Measurements from ENCODE around the gene CPLX4. TPM values are rescaled to one million over a fixed set of nuclear protein-coding genes. Genes with fewer than 3 reads are reported as not detected.

The CPLX4 gene
- polyA plus RNA-seq, 1 of the 3 experiments (the other 2 are of a cell fraction): not detected

DNA sequence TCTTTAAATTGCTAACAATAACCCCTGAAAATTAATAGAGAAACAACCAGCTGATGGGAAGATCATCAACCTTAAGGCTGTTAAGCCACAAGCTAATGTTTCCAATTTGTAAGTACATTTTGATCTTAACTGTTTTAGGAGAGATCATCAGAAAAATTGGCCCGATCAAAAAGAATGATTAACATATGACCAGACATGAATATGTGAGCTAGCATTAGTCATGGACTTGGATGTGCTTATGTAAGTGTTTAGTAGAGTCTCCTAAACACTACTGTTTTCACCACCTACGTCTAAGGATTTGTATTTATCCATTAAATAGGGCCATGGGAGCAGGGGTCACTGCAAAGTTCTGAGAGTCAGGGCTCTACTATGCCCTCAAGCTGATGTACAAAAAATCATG lies 36.3 kb upstream of the CPLX4 start (continued):
- no peak for TF ChIP-seq NFIC (IDR thresholded peaks at IDR 0.05; ENCODE audit: borderline replicate concordance)
- no peak for TF ChIP-seq FOXM1 (IDR thresholded peaks at IDR 0.05; ENCODE audit: low read depth)
- no peak for TF ChIP-seq MEF2A (IDR thresholded peaks at IDR 0.05; ENCODE audit: borderline replicate concordance, low read depth)
- TF ChIP-seq FOSL2 (IDR thresholded peaks at IDR 0.05; ENCODE audit: borderline replicate concordance, low read depth): no peak

- Histone ChIP-seq H2AFZ (ENCODE audit: low read depth) (no peak overlapping the region), H4K20me1 (ENCODE audit: insufficient read depth) (peaks cover 27% of the 10 kb centered on the region), H3K4me2 (no peak overlapping the region), H3K27me3 (ENCODE audit: insufficient read depth) (no peaks in the 10 kb centered on the region), H3K9me2 (peaks cover 2% of the 10 kb centered on the region; the same call in 1 of the 2 replicates), H3K4me1 (ENCODE audit: control insufficient read depth in 1 of 2, insufficient read depth in 2 of 2, low read depth in 1 of 2, low read length in 1 of 2) (peaks cover 7 to 11% of the 10 kb centered on the region in 2 experiments; a peak in 3 of 4 replicates), H3F3A (replicated peaks; ENCODE audit: insufficient read depth) (peaks cover 10% of the 10 kb centered on the region), H3K9ac (no peak overlapping the region), H3K36me3 (replicated peaks in 1 of 2; ENCODE audit: control insufficient read depth in 1 of 2, insufficient read depth in 2 of 2, low read length in 1 of 2) (peaks cover 76 to 86% of the 10 kb centered on the region in 2 experiments), H3K4me3 (ENCODE audit: low read depth in 2 of 2, low read length in 1 of 2) (no peak overlapping the region), H3K9me3 (no peaks in the 10 kb centered on the region), H3K79me2 (ENCODE audit: insufficient read depth) (peaks cover 46% of the 10 kb centered on the region), H3K27ac (ENCODE audit: low read depth in 2 of 2, low read length in 1 of 2) (no peak overlapping the region)
- CTCF ChIA-PET: interaction anchor here (0.8 to 3.5 kb wide), 4 partner anchors 43 to 470 kb away, joined by 3 to 14 read pairs (median 6); no protein-coding TSS in a partner anchor
- DNase-seq: peak; percentile 5
- 87% methylated on average over 4 of the region's 4 CpGs for WGBS (ENCODE audit: low lambda C conversion rate)
- POLR2A ChIA-PET: no interaction called here
- TF ChIP-seq POLR2AphosphoS5 (IDR thresholded peaks at IDR 0.05; ENCODE audit: low read depth, low read length): no peak
- peak; percentile 25; the same call in 1 of the 2 replicates for TF ChIP-seq NFIC (IDR thresholded peaks at IDR 0.05; ENCODE audit: borderline replicate concordance)
Observed at GRCh38 chr18:59353079-59353680, 34.7 kb upstream of the CPLX4 start.

GRCh38 chr18:59352250-59352855 lies 33.9 kb upstream of the CPLX4 start:
- no peaks in the 10 kb centered on the region for H3K9me3 ChIP-seq
- no peak overlapping the region for H3K27ac ChIP-seq (ENCODE audit: low read depth in 2 of 2, low read length in 1 of 2)
- H3K4me2 ChIP-seq: no peak overlapping the region
- peaks cover 2 to 9% of the 10 kb centered on the region in 2 experiments; a peak in 3 of 4 replicates for H3K4me1 ChIP-seq (ENCODE audit: control insufficient read depth in 1 of 2, insufficient read depth in 2 of 2, low read depth in 1 of 2, low read length in 1 of 2)
- H3K4me3 ChIP-seq (ENCODE audit: low read depth in 2 of 2, low read length in 1 of 2): no peak overlapping the region
- DNase-seq: no peak
- TF ChIP-seq REST (IDR thresholded peaks at IDR 0.05; ENCODE audit: low read depth, low read length) (no peak), NRF1 (IDR thresholded peaks at IDR 0.05; ENCODE audit: low read depth, low read length) (no peak), GABPA (IDR thresholded peaks at IDR 0.05; ENCODE audit: low read depth) (no peak), FOSL2 (IDR thresholded peaks at IDR 0.05; ENCODE audit: borderline replicate concordance, low read depth) (no peak), RCOR1 (IDR thresholded peaks at IDR 0.05; ENCODE audit: low read length) (no peak), MAX (IDR thresholded peaks at IDR 0.05; ENCODE audit: low read depth) (no peak), CHD2 (IDR thresholded peaks at IDR 0.05; ENCODE audit: low read length, partially characterized antibody) (no peak), FOXJ3 (CRISPR knock-in tag; IDR thresholded peaks at IDR 0.05) (no peak), USF2 (IDR thresholded peaks at IDR 0.05; ENCODE audit: borderline replicate concordance, low read depth, low read length) (no peak), JUND (IDR thresholded peaks at IDR 0.05) (no peak), EZH2phosphoT487 (IDR thresholded peaks at IDR 0.05; ENCODE audit: borderline replicate concordance, low read depth) (no peak), YY1 (IDR thresholded peaks at IDR 0.05; ENCODE audit: low read depth) (no peak), PBX3 (IDR thresholded peaks at IDR 0.05) (no peak)
- H2AFZ ChIP-seq (ENCODE audit: low read depth): no peak overlapping the region
- peaks cover 2% of the 10 kb centered on the region; the same call in 1 of the 2 replicates for H3K9me2 ChIP-seq
- CTCF ChIA-PET: interaction anchor here (0.8 to 3.5 kb wide), 6 partner anchors 10 to 471 kb away, joined by 3 to 14 read pairs (median 4); no protein-coding TSS in a partner anchor
- peaks cover 84 to 95% of the 10 kb centered on the region in 2 experiments for H3K36me3 ChIP-seq (replicated peaks in 1 of 2; ENCODE audit: control insufficient read depth in 1 of 2, insufficient read depth in 2 of 2, low read length in 1 of 2)
- peaks cover 22% of the 10 kb centered on the region for H4K20me1 ChIP-seq (ENCODE audit: insufficient read depth)
- POLR2A ChIA-PET: no interaction called here
- peaks cover 9% of the 10 kb centered on the region for H3F3A ChIP-seq (replicated peaks; ENCODE audit: insufficient read depth)
- WGBS (ENCODE audit: low lambda C conversion rate): 96% methylated on average over 3 of the region's 3 CpGs
- H3K27me3 ChIP-seq (ENCODE audit: insufficient read depth): no peaks in the 10 kb centered on the region
- no peak overlapping the region for H3K9ac ChIP-seq
- peaks cover 38% of the 10 kb centered on the region for H3K79me2 ChIP-seq (ENCODE audit: insufficient read depth)

Data from SK-N-SH (cell line).